HepG2 (cell line): ENCODE results near the gene CTNNBL1. TPM values are rescaled to one million over a fixed set of nuclear protein-coding genes. Genes with fewer than 3 reads are reported as not detected.
A peak's percentile ranks its signal among the peaks of the same experiment; 100 is the strongest.

Experiments used
- ATAC-seq: fragments of 200-7000 bp; cut with Tn5 transposase; 3 replicates; pipeline ENCODE4 v1.9.1; 2020; ENCODE audit warnings: mild to moderate bottlenecking, moderate library complexity
- BruUV-seq: library from RNA; stranded (reverse); fragments of 400-500 nt; replicated peaks from 2 replicates; lab custom pipeline; 2021; lab: Mats Ljungman, UMichigan
- CTCF ChIA-PET: fragments of 300-600 bp; formaldehyde crosslinking; extraction: SDS; loops from one replicate; lab custom pipeline; 2021; ENCODE audit warnings: low total read pairs, inconsistent platforms, low intra/inter-chr PET ratio; lab: Yijun Ruan, JAX
- POLR2A ChIA-PET: fragments of 350-600 bp; sonication (Branson Sonifier 250); formaldehyde crosslinking; loops from one replicate; lab custom pipeline; 2020; ENCODE audit warnings: antibody characterized with exemption, inconsistent platforms; lab: Yijun Ruan, JAX
- DNase-seq: peaks from one replicate; pipeline ENCODE4 v3.0.0-alpha.2; 2015; ENCODE audit warnings: low spot score
- FAIRE-seq: peaks from 3 replicates; lab custom pipeline; 2011; peaks lifted over from hg19 to GRCh38; lab: Jason Lieb, UNC
- H2AFZ ChIP-seq: one replicate; pipeline ENCODE4 v1.6.1; 2011; ENCODE audit warnings: low read length, inconsistent platforms
- H3K27ac ChIP-seq: fragments of 300-600 bp; 3 replicates; pipeline ENCODE4 v1.8.0; 2011; ENCODE audit warnings: mixed run types, mild to moderate bottlenecking, mixed read lengths, low read length, inconsistent platforms; ENCODE audit not compliant: insufficient read depth; ENCODE audit errors: extremely low read length
- H3K27me3 ChIP-seq, 2 experiments: fragments of 200-600 bp in 1 of 2; 2 replicates in 1 of 2; 3 replicates in 1 of 2; pipeline versions ENCODE4 v1.6.0 to v1.8.0; 2011; ENCODE audit warnings: low read length in 2 of 2, mild to moderate bottlenecking in 2 of 2, moderate library complexity in 2 of 2, inconsistent platforms in 1 of 2; ENCODE audit not compliant: insufficient read depth in 2 of 2, control insufficient read depth in 1 of 2
- H3K36me3 ChIP-seq, 2 experiments: fragments of 200-600 bp in 1 of 2; replicated peaks in 1 of 2; 2 replicates in 1 of 2; 3 replicates in 1 of 2; pipeline versions ENCODE4 v1.5.1 to v1.8.0; 2011; ENCODE audit warnings: low read length in 2 of 2, inconsistent platforms in 1 of 2; ENCODE audit not compliant: insufficient read depth in 2 of 2, control insufficient read depth in 1 of 2
- H3K4me1 ChIP-seq: 2 replicates; pipeline ENCODE4 v1.5.1; 2012; ENCODE audit warnings: low read length, inconsistent platforms; ENCODE audit not compliant: insufficient read depth
- H3K4me2 ChIP-seq: 2 replicates; pipeline ENCODE4 v1.6.0; 2011; ENCODE audit warnings: low read depth, low read length, inconsistent platforms
- H3K4me3 ChIP-seq, 3 experiments: fragments of 200-600 bp in 1 of 3; sonication (generic), shearing (Covaris generic) in 1 of 3; replicated peaks in 1 of 3; 2 replicates each; pipeline ENCODE4 v1.5.1; 2011 to 2016; ENCODE audit warnings: low read length in 3 of 3, inconsistent platforms in 2 of 3, low read depth in 2 of 3, mild to moderate bottlenecking in 2 of 3, control low read depth in 1 of 3, mixed read lengths in 1 of 3; ENCODE audit not compliant: insufficient read depth in 1 of 3
- H3K79me2 ChIP-seq: one replicate; pipeline ENCODE4 v1.6.1; 2011; ENCODE audit warnings: low read length, inconsistent platforms; ENCODE audit not compliant: insufficient read depth
- H3K9ac ChIP-seq: 2 replicates; pipeline ENCODE4 v1.6.0; 2011; ENCODE audit warnings: mild to moderate bottlenecking, low read depth, low read length, inconsistent platforms; ENCODE audit not compliant: insufficient read depth
- H3K9me3 ChIP-seq: 2 replicates; pipeline ENCODE4 v1.5.1; 2012; ENCODE audit warnings: mild to moderate bottlenecking, low read length
- H4K20me1 ChIP-seq: 2 replicates; pipeline ENCODE4 v1.6.0; 2011; ENCODE audit warnings: inconsistent platforms, mild to moderate bottlenecking, low read length, moderate library complexity; ENCODE audit not compliant: insufficient read depth
- CBX5 ChIP-seq: sonication (generic); formaldehyde crosslinking; IDR thresholded peaks from 2 replicates; pipeline ENCODE4 v1.4.0; 2020; ENCODE audit warnings: missing genetic modification reagents, borderline replicate concordance
- HNF4A ChIP-seq: sonication (generic); formaldehyde crosslinking; IDR thresholded peaks from 2 replicates; pipeline ENCODE4 v1.4.0; 2020; ENCODE audit warnings: missing genetic modification reagents
- HNF4G ChIP-seq, 2 experiments: sonication (generic) in 1 of 2; formaldehyde crosslinking in 1 of 2; IDR thresholded peaks; 2 replicates each; pipeline versions ENCODE4 v1.4.0 to v1.6.1; 2011 to 2020; ENCODE audit warnings: borderline replicate concordance in 2 of 2, low read depth in 2 of 2, mild to moderate bottlenecking in 2 of 2, low read length in 1 of 2, missing genetic modification reagents in 1 of 2, moderate library complexity in 1 of 2
- KDM6A ChIP-seq: IDR thresholded peaks from 2 replicates; pipeline ENCODE4 v1.6.1; 2016; ENCODE audit warnings: low read depth
- MNT ChIP-seq: fragments of 450-650 bp; IDR thresholded peaks from 2 replicates; pipeline ENCODE4 v1.6.1; 2016
- ONECUT2 ChIP-seq: sonication (generic); formaldehyde crosslinking; IDR thresholded peaks from 2 replicates; pipeline ENCODE4 v1.4.0; 2020; ENCODE audit warnings: missing genetic modification reagents
- PAXIP1 ChIP-seq: sonication (generic); formaldehyde crosslinking; conservative IDR thresholded peaks from 2 replicates; pipeline ENCODE4 v1.4.0; 2020; ENCODE audit warnings: mild to moderate bottlenecking, missing genetic modification reagents, moderate library complexity
- RFX3 ChIP-seq: IDR thresholded peaks from 2 replicates; pipeline ENCODE4 v1.6.1; 2016; ENCODE audit warnings: missing biosample characterization, missing genetic modification reagents
- ZMYM4 ChIP-seq: sonication (generic); formaldehyde crosslinking; IDR thresholded peaks from 2 replicates; pipeline ENCODE4 v1.8.1; 2023; ENCODE audit warnings: mild to moderate bottlenecking, missing genetic modification reagents
- ZNF30 ChIP-seq: sonication (generic); formaldehyde crosslinking; IDR thresholded peaks from 2 replicates; pipeline ENCODE4 v1.5.0; 2020; ENCODE audit warnings: mild to moderate bottlenecking, missing genetic modification reagents
- ZNF44 ChIP-seq: sonication (generic); formaldehyde crosslinking; IDR thresholded peaks from 2 replicates; pipeline ENCODE4 v1.5.1; 2020; ENCODE audit warnings: mild to moderate bottlenecking, missing genetic modification reagents
- ZNF577 ChIP-seq: sonication (generic); formaldehyde crosslinking; IDR thresholded peaks from 2 replicates; pipeline ENCODE4 v1.4.0; 2020; ENCODE audit warnings: mild to moderate bottlenecking, low read depth, missing genetic modification reagents, borderline replicate concordance
- ZSCAN21 ChIP-seq: sonication (generic); formaldehyde crosslinking; IDR thresholded peaks from 2 replicates; pipeline ENCODE4 v1.8.0; 2022; ENCODE audit warnings: mild to moderate bottlenecking, missing genetic modification reagents, moderate library complexity, borderline replicate concordance
- WGBS: methylation state at CpG from one replicate; pipeline ENCODE4 v1.1.6; 2017; ENCODE audit warnings: low lambda C conversion rate; 5-methylcytosine and 5-hydroxymethylcytosine counted together
- in situ Hi-C: cut with HindIII; loops from 2 replicates; pipeline ENCODE4 v1.10.0; 2017; ENCODE audit warnings: low pct_unique_long_range_greater_than_20kb; ENCODE audit not compliant: extremely low pct_ligation_motif_present
- intact Hi-C: fragments of 100-400 bp; cut with micrococcal nuclease; formaldehyde crosslinking; loops from one replicate; pipeline ENCODE4 v1.10.0; 2022; ENCODE audit not compliant: unreplicated experiment
- polyA plus RNA-seq, 8 experiments: library from polyadenylated mRNA; depleted of rRNA in 3 of 8; stranded (reverse) in 7 of 8; unstranded in 1 of 8; fragments of >200 nt; fragmentation: Illumina TruSeq in 4 of 8; extraction: Trizol in 4 of 8; gene quantifications; 2 replicates each; pipeline versions ENCODE4 v1.2.1 to v1.2.3, GENCODE V29; 2011 to 2016; ENCODE audit warnings: low read depth in 4 of 8, missing spikeins in 1 of 8, mixed read lengths in 1 of 8; ENCODE audit not compliant: insufficient read depth in 1 of 8
- total RNA-seq, 5 experiments: library from RNA; depleted of rRNA; stranded (reverse); fragments of >200 nt; fragmentation: Illumina TruSeq; extraction: Trizol; gene quantifications; 2 replicates each; pipeline ENCODE4 v1.2.3, GENCODE V29; 2016; ENCODE audit warnings: low read depth in 1 of 5

Gene CTNNBL1
- total and polyA plus RNA-seq, 2 of the 13 experiments (the other 11 are each of a cell fraction or from before 2014, with no cell fraction given), result 49.3 to 94.6 TPM

GRCh38 chr20:37797669-37798175 lies 103.9 kb downstream of the CTNNBL1 start:
- ChIA-PET POLR2A (no interaction called here), CTCF (no interaction called here)
- TF ChIP-seq RFX3 (CRISPR knock-in tag), result no peak
- peak; percentile 79 for TF ChIP-seq MNT
- in situ Hi-C loops (no loop called here), intact Hi-C loops (no loop called here)
- WGBS, result 97% methylated on average over 4 of the region's 4 CpGs
- H4K20me1 ChIP-seq, result no peaks in the 10 kb centered on the region
- H3K4me1 ChIP-seq, result peaks cover 9% of the 10 kb centered on the region
- no TSS peak for BruUV-seq
- H3K27me3 ChIP-seq, result no peaks in the 10 kb centered on the region
- H3K36me3 ChIP-seq, result peaks cover 6 to 40% of the 10 kb centered on the region in 2 experiments
- no peak overlapping the region for H3K9ac ChIP-seq
- no peaks in the 10 kb centered on the region for H3K9me3 ChIP-seq
- H3K4me3 ChIP-seq, result no peak overlapping the region
- no peak overlapping the region for H2AFZ ChIP-seq
- DNase-seq (no peak), ATAC-seq (no peak), FAIRE-seq (no peak)
- H3K4me2 ChIP-seq, result no peak overlapping the region
- H3K79me2 ChIP-seq, result no peaks in the 10 kb centered on the region
- no peak overlapping the region for H3K27ac ChIP-seq

- DNase-seq, result no peak
- ChIA-PET CTCF (no interaction called here), POLR2A (no interaction called here)
- no peak overlapping the region for H3K9ac ChIP-seq
- H3K27ac ChIP-seq, result no peak overlapping the region
- WGBS, result 95% methylated on average over 2 of the region's 2 CpGs
- no TSS peak for BruUV-seq
- intact Hi-C loops (no loop called here), in situ Hi-C loops (no loop called here)
- no peak overlapping the region for H3K4me2 ChIP-seq
- H3K27me3 ChIP-seq, result no peaks in the 10 kb centered on the region
- ATAC-seq, result peak; percentile 63; the same call in 2 of the 3 replicates
- no peaks in the 10 kb centered on the region for H3K9me3 ChIP-seq
- no peak overlapping the region for H3K4me3 ChIP-seq
- FAIRE-seq, result no peak
- H3K36me3 ChIP-seq, result peaks cover 11 to 45% of the 10 kb centered on the region in 2 experiments
- no peak overlapping the region for H2AFZ ChIP-seq
- peaks cover 9% of the 10 kb centered on the region for H3K4me1 ChIP-seq
- no peaks in the 10 kb centered on the region for H4K20me1 ChIP-seq
- no peaks in the 10 kb centered on the region for H3K79me2 ChIP-seq
- TF ChIP-seq CBX5 (CRISPR knock-in tag) (no peak), ZMYM4 (0 out of 2 replicates have a peak, but pooled peaks have one; percentile 15), ZNF30 (CRISPR knock-in tag) (no peak), HNF4A (CRISPR knock-in tag) (peak; percentile 50; the same call in 1 of the 2 replicates), ZNF577 (no peak), ZSCAN21 (no peak), HNF4G (IDR thresholded peaks at IDR 0.05; ENCODE audit: borderline replicate concordance, low read depth, low read length) (peak; percentile 25; the same call in 1 of the 2 replicates), HNF4G (CRISPR knock-in tag; IDR thresholded peaks at IDR 0.05; ENCODE audit: borderline replicate concordance, low read depth) (no peak), KDM6A (CRISPR knock-in tag) (no peak), ONECUT2 (CRISPR knock-in tag) (peak; percentile 78), ZNF44 (CRISPR knock-in tag) (no peak), PAXIP1 (CRISPR knock-in tag) (peak; percentile 37; the same call in 1 of the 2 replicates)
These were observed 104.5 kb downstream of the CTNNBL1 start for GRCh38 chr20:37798312-37798711.
